NCI-H2107 (cell line): ENCODE data around the gene ANKRD13B.

Experiments used
- DNase-seq: peaks from one replicate; lab custom pipeline; 2025; lab: John Stamatoyannopoulos, UW

Gene ANKRD13B

GRCh38 chr17:29594519-29595090 is 1.7 kb downstream of the ANKRD13B start:
- no peak for DNase-seq

DNA sequence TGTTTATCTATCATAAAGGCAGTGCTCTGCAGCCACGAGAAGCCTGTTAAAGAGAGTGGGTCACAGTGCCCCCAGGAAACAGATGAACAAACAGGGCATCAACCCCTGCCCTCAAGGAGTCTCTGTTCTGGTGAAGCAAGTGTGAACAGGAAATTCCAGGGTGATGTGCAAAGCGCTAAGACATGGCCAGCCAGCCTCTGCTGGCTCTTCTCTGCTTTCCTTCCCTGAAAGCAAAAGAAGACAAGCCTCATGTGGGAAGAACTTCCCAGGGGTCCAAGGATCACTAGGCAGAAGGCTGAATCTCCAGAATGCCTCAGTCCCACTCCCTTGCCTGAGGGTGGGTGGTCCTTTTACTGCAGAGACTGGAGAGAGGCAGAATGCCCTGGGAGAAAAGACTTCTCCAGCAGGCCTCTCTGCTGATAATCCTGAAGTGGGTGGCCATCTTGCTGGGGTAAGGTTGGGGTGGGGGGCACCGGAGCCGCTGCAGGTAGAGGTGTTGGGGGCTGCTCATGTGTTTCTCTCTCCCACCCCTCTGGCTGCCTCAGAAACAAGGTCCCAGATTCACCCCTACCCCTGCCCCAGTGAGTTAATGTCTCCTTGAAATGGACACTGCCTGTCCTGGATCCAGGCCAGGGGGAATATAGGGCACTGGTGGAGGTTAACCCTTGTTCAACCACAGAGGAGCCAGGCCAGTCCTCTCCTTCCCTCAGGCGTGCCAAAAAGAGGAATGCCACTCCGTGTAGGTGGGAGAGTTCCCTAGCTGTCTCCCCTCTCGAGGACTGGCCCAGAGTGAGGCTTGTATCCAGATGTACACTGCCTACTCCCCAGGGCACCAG is 2.4 kb downstream of the ANKRD13B start:
- DNase-seq = no peak

DNA sequence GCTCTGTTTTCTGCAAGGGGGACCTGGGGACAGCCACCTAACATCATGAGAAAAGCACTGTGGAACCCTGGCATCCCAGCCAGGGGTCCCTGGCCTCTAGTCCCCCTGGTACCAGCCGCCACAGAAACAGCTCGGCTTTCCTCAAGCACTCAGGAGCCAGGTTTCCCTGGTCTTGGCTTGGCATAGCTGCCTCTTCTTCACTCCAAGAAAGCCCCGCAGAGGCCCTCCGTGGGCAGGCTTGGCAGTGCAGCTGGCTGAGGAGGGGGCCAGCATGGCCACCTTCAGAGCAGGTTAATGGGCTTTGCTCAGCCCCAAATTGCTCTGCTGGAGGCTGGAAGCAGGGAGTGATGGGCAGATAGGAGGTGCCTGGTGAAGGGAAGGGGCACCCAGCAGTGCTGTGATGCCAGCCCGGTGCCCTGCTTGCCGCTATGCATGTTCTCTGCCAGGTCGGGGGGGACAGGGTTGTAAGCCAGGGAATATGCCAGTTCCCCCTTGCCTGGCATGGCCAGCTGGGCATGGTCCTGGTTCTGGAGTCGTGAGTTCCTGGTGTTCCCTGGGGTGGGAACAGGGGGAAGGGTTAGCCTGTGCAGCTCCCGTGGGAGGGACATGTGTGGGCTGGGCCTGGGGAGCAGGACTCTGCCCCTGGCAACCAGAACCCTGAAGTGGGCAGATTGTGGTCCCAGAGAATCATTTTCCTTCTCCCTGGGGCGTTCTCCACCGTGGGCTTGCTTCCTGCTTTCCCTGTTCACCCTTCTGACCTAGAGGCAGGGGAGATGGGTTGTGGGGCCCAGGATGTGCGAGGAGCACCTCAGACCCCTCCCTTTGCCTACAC is 3.2 kb downstream of the ANKRD13B start:
- DNase-seq = no peak

- DNase-seq = no peak
Observed at GRCh38 chr17:29596811-29597210, 3.9 kb downstream of the ANKRD13B start.

GRCh38 chr17:29597361-29598172 is 4.6 kb downstream of the ANKRD13B start:
- DNase-seq = no peak

DNA sequence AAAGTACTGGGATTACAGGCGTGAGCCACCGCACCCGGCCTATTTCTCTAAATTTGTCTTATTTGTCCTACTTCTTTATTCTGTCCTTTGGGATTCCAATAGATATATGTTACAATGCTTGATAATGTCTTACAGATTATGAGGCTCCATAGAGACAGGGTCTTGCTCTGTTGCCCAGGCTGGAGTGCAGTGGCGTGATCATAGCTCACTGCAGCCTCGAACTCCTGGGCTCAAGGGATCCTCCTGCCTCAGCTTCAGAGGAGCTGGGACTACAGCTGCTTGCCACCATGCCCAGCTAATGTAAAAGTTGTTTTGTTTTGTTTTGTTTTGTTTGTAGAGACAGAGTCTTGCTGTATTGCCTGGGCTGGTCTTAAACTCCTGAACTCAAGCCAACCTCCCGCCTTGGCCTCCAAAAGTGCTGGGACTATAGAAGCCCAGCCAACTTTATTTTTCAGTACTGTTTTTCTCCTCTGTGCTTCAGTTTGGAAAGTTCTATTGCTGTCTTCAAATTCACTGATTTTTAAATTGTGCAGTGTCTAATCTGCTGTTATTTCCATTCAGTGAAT is 10.3 kb downstream of the ANKRD13B start:
- no peak for DNase-seq

DNA sequence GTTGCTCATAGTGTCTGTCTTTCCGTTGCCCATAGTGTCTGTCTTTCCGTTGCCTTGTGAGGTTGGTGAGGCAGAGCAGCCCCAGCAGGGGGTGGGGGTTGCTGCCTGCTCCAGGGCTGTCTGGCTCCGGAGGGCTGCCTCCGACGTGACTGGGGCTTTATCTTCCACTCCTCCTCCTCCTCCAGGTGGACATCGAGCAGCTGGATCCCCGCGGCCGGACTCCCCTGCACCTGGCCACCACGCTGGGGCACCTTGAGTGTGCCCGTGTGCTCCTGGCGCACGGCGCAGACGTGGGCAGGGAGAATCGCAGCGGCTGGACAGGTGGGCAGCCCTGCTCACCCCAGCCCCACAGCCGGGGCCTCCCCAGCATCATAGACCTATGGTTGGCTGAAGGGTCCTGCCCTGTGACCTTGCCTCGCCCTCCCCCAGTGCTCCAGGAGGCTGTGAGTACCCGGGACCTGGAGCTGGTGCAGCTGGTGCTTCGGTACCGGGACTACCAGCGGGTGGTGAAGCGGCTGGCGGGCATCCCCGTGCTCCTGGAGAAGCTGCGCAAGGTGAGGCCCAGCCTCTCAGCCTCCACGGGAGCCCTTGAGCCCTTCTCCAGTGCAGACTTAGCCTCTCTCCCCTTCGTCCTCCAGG is 14.7 kb downstream of the ANKRD13B start:
- no peak for DNase-seq

GRCh38 chr17:29608986-29609385 is 16.1 kb downstream of the ANKRD13B start:
- no peak for DNase-seq

DNA sequence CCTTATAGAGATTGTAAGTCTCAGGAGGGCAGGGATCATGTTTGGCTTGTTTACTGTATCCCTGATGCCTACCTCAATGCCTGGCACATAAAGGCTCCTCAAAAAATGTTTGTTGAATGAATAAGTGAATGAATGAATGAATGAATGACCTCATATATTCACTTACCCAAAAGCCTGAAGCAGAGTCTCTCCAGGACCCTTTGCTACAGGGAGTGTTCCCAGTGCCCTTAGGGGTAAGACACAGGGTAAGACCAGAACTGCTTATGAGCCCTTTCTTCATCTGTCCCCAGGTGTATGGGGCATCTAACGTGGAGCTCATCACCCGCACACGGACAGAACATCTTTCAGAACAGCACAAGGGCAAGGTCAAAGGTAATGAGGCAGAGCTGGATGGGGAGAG is 17.5 kb downstream of the ANKRD13B start:
- DNase-seq = no peak

DNA sequence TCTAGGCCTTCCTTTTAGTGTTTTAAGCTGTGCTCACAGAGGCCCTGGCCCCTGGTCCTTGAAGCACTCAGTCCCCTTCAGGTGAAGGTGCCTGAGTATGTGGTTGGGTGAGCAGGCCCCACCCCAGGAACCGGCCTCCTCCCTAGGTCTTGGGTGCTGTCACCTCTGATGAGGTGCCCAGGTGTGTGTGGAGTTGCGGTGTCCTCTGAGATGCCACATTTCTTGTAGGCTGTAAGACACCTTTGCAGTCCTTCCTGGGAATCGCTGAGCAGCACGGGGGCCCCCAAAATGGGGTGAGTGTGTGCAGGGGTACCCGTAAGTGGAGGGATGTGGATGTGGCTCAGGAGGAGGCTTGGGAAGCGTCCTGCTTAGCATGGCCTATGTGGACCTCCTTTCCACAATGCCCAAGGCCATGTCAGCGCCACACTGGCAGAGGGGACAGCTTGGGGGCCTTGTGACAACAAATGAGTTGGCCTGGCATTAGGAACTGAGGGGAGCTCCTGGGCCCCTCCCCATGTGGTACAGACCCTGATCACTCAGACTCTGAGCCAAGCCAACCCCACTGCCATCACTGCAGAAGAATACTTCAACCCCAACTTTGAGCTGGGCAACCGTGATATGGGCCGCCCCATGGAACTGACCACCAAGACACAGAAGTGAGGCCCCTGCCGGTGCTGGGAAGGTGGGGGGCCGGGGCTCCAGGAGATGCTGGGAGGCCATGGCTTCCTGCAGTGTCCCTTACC is 18.6 kb downstream of the ANKRD13B start:
- no peak for DNase-seq

DNA sequence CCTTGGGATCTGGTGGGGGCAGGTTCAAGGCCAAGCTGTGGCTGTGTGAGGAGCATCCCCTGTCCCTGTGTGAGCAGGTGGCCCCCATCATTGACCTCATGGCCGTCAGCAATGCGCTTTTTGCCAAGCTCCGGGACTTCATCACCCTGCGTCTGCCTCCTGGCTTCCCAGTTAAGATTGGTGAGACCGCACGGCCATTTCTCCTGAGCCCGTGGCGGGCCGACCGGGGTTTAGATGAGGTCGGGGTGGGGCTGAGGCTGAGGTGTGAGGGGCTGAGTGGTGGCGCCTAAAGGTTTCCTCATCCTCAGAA is 19.1 kb downstream of the ANKRD13B start:
- no peak for DNase-seq

GRCh38 chr17:29612404-29613280 is 19.7 kb downstream of the ANKRD13B start:
- DNase-seq = no peak

DNA sequence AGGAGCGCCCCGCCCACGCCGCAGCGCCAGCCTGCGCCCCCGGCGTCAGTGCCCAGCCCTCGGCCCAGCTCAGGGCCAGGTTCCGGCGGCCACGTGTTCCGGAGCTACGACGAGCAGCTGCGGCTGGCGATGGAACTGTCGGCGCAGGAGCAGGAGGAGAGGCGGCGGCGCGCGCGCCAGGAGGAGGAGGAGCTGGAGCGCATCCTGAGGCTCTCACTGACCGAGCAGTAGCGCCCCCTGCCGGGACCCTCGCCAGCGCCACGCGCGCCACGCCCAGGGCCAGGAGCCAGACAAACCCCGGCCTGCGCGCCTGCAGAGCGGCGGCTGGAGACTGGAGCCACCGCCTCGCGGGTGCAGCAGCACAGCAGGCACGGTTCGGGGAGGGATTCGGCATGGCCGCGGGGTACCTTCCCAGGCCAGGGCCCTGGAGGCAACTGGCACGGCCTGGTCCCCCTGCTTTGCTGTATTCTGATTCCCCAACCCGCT is 20.5 kb downstream of the ANKRD13B start:
- DNase-seq = no peak

DNA sequence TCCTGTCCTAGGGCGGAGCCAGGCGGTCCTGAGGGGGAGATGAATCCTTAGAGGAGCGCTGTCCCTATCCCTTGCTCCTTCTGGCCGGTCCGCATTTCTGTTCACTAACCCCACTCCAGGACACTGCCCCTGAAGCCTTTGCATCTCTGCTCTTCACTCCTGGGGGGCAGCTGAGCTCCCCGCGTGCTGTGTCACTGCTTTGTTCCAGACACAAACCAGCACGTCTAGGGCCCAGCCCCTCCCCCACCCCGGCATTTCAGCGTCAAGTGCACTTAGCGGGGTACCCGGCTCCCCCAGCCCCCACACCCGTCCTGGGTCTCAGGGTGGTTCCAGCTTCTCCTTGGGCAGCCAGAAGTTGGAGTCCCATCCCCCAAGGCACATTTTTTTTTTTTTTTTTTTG is 20.9 kb downstream of the ANKRD13B start:
- DNase-seq = no peak

DNA sequence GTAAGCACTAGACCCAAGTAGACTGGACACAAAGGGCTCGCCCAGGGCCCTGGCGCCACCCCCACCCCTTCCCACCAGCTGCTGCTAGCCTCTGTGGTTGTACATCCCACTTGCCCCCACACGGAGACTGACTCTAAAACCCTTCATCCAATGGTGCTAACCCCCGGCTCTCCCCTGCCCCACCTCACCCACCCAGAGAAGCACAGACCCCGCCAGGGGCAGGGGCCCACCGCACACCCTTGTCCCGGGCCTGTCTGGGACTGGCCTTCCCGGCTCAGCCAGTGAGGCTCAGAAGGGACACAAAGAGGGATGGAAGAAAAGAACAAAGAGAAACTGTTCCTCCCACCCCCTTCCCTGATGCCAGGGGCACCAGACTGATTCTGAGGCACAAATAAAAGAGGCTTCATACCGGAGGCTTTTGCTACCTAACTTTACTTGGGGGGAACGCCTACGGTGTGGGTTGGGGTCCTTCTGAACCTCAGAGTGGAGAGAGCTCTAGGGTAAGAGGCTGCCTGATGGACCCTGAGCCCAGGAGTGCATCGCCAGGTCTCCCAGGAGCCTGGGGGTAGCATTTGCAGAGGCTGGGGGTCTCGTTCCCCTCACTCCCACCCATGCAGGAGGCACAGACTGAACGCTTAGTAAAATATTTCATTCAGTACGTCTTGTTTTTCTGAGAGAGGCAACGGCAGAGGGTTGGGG is 21.6 kb downstream of the ANKRD13B start:
- no peak for DNase-seq

- no peak for DNase-seq
Observed at GRCh38 chr17:29615048-29615385, 22.1 kb downstream of the ANKRD13B start.

DNA sequence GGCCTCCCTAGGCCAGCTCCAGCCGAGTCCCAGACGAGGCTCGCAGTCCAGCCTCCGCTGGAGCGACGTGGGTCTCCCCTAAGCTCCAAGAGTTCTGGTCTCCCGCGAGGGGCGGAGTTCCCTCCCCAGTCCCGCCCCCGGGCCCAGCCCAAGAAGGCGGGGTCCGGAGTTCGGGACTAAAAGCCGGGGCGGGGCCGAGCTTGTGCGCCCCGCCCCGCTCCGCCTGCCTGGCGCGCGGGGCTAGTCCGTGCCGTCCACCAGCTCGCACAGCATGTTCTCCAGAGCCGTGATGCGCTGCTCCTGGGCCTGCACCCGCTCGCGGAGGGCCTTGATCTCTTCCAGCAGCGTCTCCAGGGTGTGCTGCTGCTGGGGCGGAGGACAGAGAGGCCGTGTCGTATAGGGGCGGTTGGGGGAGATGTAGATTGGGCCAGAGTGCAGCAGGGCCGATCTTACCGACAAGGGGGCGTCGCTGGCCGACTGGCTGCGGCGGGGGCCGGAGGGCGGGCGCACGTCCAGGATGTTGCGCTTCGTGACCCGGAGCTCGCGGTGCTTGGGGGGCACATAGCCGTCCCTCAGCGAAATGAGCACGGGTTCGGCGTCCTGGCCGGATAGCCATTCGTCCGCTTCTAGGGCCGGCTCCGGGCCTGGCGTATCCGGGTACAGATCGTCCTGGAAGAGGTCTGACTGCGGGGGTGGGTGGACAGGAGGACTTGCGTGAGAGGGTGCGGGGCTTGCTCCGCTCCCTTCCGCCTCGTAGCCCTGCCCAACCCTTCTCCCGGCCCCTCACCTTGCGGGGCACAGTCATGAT is 22.8 kb downstream of the ANKRD13B start:
- no peak for DNase-seq
